ENCODE results near the gene CALN1.

CALN1 gene

DNA sequence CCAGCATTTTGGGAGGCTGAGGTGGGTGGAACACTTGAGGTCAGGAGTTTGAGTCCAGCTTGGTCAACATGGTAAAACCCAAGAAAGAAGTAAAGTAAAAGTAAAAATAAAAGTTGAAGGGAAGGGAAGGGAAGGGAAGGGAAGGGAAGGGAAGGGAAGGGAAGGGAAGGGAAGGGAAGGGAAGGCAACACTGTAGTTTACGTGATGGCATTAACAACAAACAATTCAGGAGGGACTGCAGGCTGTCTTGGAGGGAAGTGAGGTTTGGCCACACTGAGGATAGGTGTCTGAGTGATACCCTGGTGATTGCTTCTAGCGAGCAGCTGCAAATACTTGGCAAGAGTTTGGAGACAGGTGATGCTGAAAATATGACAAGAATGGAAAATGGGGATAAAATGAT, 298.0 kb downstream of the CALN1 start:
- no peaks in the 10 kb centered on the region for H3K9me2 ChIP-seq (ENCODE audit: low read depth, low read length)
- no peaks in the 10 kb centered on the region for H3K79me2 ChIP-seq (ENCODE audit: insufficient read depth, low read length)
- TF ChIP-seq EZH2 (IDR thresholded peaks at IDR 0.05; ENCODE audit: borderline replicate concordance, low read length): no peak
- TF ChIP-seq, protein P1, sequence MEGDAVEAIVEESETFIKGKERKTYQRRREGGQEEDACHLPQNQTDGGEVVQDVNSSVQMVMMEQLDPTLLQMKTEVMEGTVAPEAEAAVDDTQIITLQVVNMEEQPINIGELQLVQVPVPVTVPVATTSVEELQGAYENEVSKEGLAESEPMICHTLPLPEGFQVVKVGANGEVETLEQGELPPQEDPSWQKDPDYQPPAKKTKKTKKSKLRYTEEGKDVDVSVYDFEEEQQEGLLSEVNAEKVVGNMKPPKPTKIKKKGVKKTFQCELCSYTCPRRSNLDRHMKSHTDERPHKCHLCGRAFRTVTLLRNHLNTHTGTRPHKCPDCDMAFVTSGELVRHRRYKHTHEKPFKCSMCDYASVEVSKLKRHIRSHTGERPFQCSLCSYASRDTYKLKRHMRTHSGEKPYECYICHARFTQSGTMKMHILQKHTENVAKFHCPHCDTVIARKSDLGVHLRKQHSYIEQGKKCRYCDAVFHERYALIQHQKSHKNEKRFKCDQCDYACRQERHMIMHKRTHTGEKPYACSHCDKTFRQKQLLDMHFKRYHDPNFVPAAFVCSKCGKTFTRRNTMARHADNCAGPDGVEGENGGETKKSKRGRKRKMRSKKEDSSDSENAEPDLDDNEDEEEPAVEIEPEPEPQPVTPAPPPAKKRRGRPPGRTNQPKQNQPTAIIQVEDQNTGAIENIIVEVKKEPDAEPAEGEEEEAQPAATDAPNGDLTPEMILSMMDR (IDR thresholded peaks at IDR 0.05; ENCODE audit: low read length): no peak
- H3K4me1 ChIP-seq (ENCODE audit: insufficient read depth, low read length, severe bottlenecking): no peaks in the 10 kb centered on the region
- H3K36me3 ChIP-seq (ENCODE audit: insufficient read depth, low read length): no peaks in the 10 kb centered on the region
- no peaks in the 10 kb centered on the region; the same call in 1 of the 2 replicates for H3K27me3 ChIP-seq (ENCODE audit: insufficient read depth, low read length)
- no peak overlapping the region for H2AFZ ChIP-seq (ENCODE audit: low read length)
- H3K27ac ChIP-seq (ENCODE audit: low read depth, low read length, poor library complexity, severe bottlenecking): no peak overlapping the region
- H3K9ac ChIP-seq (ENCODE audit: low read length): no peak overlapping the region
- no peaks in the 10 kb centered on the region for H4K20me1 ChIP-seq (ENCODE audit: insufficient read depth, low read length)
- no peaks in the 10 kb centered on the region for H3K9me3 ChIP-seq (ENCODE audit: low read length)
- H3K4me2 ChIP-seq (ENCODE audit: low read length): no peak overlapping the region
- no peaks in the 10 kb centered on the region for H3F3A ChIP-seq (ENCODE audit: insufficient read depth, low read length)
- H3K4me3 ChIP-seq (ENCODE audit: low read depth, low read length, poor library complexity, severe bottlenecking): no peak overlapping the region

DNA sequence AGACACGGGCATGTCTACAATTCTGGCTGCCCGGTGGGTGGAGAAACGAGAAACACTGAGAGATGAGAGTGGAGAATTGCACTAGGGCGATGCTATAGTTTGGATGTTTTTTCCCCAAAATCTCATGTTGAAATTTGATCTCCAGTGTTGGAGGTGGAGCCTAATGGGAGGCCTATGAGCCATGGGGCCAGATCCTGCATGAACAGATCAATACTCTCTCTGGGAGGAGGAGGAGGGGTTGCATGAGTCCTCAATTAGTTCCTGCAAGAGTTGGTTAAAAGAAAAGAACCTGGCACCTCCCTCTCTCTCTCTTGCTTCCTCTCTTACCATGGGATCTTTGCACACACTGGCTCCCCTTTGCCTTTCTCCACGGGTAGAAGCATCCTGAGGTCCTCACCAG, 299.1 kb downstream of the CALN1 start:
- H4K20me1 ChIP-seq (ENCODE audit: insufficient read depth, low read length): no peaks in the 10 kb centered on the region
- H3K4me2 ChIP-seq (ENCODE audit: low read length): no peak overlapping the region
- H2AFZ ChIP-seq (ENCODE audit: low read length): no peak overlapping the region
- H3F3A ChIP-seq (ENCODE audit: insufficient read depth, low read length): no peaks in the 10 kb centered on the region
- no peak overlapping the region for H3K9ac ChIP-seq (ENCODE audit: low read length)
- no peak overlapping the region for H3K27ac ChIP-seq (ENCODE audit: low read depth, low read length, poor library complexity, severe bottlenecking)
- H3K27me3 ChIP-seq (ENCODE audit: insufficient read depth, low read length): no peaks in the 10 kb centered on the region; the same call in 1 of the 2 replicates
- no peak overlapping the region for H3K4me3 ChIP-seq (ENCODE audit: low read depth, low read length, poor library complexity, severe bottlenecking)
- H3K36me3 ChIP-seq (ENCODE audit: insufficient read depth, low read length): no peaks in the 10 kb centered on the region
- H3K4me1 ChIP-seq (ENCODE audit: insufficient read depth, low read length, severe bottlenecking): no peaks in the 10 kb centered on the region
- H3K79me2 ChIP-seq (ENCODE audit: insufficient read depth, low read length): no peaks in the 10 kb centered on the region
- no peak for TF ChIP-seq EZH2 (IDR thresholded peaks at IDR 0.05; ENCODE audit: borderline replicate concordance, low read length)
- TF ChIP-seq, protein P1 (IDR thresholded peaks at IDR 0.05; ENCODE audit: low read length): no peak
- no peaks in the 10 kb centered on the region for H3K9me2 ChIP-seq (ENCODE audit: low read depth, low read length)
- no peaks in the 10 kb centered on the region for H3K9me3 ChIP-seq (ENCODE audit: low read length)

DNA sequence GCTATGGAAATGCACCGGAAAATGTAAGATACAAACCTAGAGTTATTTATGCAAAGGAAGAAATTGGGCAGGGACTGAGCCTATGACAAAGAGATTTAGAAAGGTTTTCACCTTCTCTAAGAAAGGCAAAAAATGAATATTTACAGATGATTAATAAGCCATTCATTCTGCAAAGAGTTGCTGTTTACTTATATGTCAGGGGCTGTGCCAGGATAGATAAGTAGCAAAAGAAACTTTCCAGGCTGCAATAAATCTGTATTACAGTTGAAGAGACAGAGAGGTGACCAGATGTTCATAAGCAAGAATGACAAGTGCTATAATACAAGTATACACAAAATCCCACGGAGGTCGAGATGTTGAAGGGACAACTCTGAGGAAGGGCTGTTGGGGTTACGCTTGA, 299.6 kb downstream of the CALN1 start:
- no peak overlapping the region for H3K4me2 ChIP-seq (ENCODE audit: low read length)
- no peaks in the 10 kb centered on the region for H3K9me2 ChIP-seq (ENCODE audit: low read depth, low read length)
- H3K27ac ChIP-seq (ENCODE audit: low read depth, low read length, poor library complexity, severe bottlenecking): no peak overlapping the region
- H3K9ac ChIP-seq (ENCODE audit: low read length): no peak overlapping the region
- H3K4me3 ChIP-seq (ENCODE audit: low read depth, low read length, poor library complexity, severe bottlenecking): no peak overlapping the region
- no peaks in the 10 kb centered on the region for H3K4me1 ChIP-seq (ENCODE audit: insufficient read depth, low read length, severe bottlenecking)
- no peak overlapping the region for H2AFZ ChIP-seq (ENCODE audit: low read length)
- H3K27me3 ChIP-seq (ENCODE audit: insufficient read depth, low read length): no peaks in the 10 kb centered on the region; the same call in 1 of the 2 replicates
- no peaks in the 10 kb centered on the region for H3F3A ChIP-seq (ENCODE audit: insufficient read depth, low read length)
- no peaks in the 10 kb centered on the region for H3K79me2 ChIP-seq (ENCODE audit: insufficient read depth, low read length)
- H3K9me3 ChIP-seq (ENCODE audit: low read length): no peaks in the 10 kb centered on the region
- TF ChIP-seq EZH2 (IDR thresholded peaks at IDR 0.05; ENCODE audit: borderline replicate concordance, low read length): no peak
- TF ChIP-seq, protein P1 (IDR thresholded peaks at IDR 0.05; ENCODE audit: low read length): no peak
- H3K36me3 ChIP-seq (ENCODE audit: insufficient read depth, low read length): no peaks in the 10 kb centered on the region
- no peaks in the 10 kb centered on the region for H4K20me1 ChIP-seq (ENCODE audit: insufficient read depth, low read length)
